ENCODE measurements around the gene MTURN.
"Not testable (repeated sequence)": the region's sequence is repeated elsewhere in the genome, so short reads cannot be mapped to it uniquely, and the experiment has no call there.

The MTURN gene

GRCh38 chr7:30091987-30092386 lies 42.8 kb upstream of the MTURN start:
- Histone ChIP-seq H3K4me2 (ENCODE audit: low read depth, low read length) (no peak overlapping the region), H3K4me3 (ENCODE audit: low read length) (no peak overlapping the region), H3K36me3 (replicated peaks; ENCODE audit: insufficient read depth, low read length) (no peaks in the 10 kb centered on the region), H3K4me1 (ENCODE audit: low read length) (peaks cover 13% of the 10 kb centered on the region), H3K27ac (ENCODE audit: low read length) (no peak overlapping the region), H4K20me1 (ENCODE audit: insufficient read depth, low read length) (no peaks in the 10 kb centered on the region), H2AFZ (ENCODE audit: low read length) (no peak overlapping the region), H3K79me2 (ENCODE audit: low read length) (no peaks in the 10 kb centered on the region), H3K27me3 (replicated peaks; ENCODE audit: insufficient read depth, low read length) (no peaks in the 10 kb centered on the region), H3K9ac (ENCODE audit: low read length) (no peak overlapping the region), H3F3A (ENCODE audit: insufficient read depth, low read length) (peaks cover 7% of the 10 kb centered on the region), H3K9me2 (replicated peaks; ENCODE audit: insufficient read depth, low read length) (no peaks in the 10 kb centered on the region), H3K9me3 (replicated peaks; ENCODE audit: insufficient read depth, low read length) (no peaks in the 10 kb centered on the region)
- TF ChIP-seq CTCF (IDR thresholded peaks at IDR 0.05; ENCODE audit: low read length) (no peak), EZH2 (optimal IDR thresholded peaks at IDR 0.05; ENCODE audit: low read depth, low read length) (no peak), EZH2phosphoT487 (IDR thresholded peaks at IDR 0.05; ENCODE audit: low read length) (no peak)
- DNase-seq, result no peak

- Histone ChIP-seq H3K4me1 (ENCODE audit: low read length) (no peaks in the 10 kb centered on the region), H3K27ac (ENCODE audit: low read length) (no peak overlapping the region), H3K9ac (ENCODE audit: low read length) (no peak overlapping the region), H3K79me2 (ENCODE audit: low read length) (no peaks in the 10 kb centered on the region), H3K4me3 (ENCODE audit: low read length) (no peak overlapping the region), H2AFZ (ENCODE audit: low read length) (no peak overlapping the region), H3F3A (ENCODE audit: insufficient read depth, low read length) (no peaks in the 10 kb centered on the region), H3K9me2 (replicated peaks; ENCODE audit: insufficient read depth, low read length) (no peaks in the 10 kb centered on the region), H4K20me1 (ENCODE audit: insufficient read depth, low read length) (no peaks in the 10 kb centered on the region), H3K4me2 (ENCODE audit: low read depth, low read length) (no peak overlapping the region), H3K9me3 (replicated peaks; ENCODE audit: insufficient read depth, low read length) (no peaks in the 10 kb centered on the region), H3K27me3 (replicated peaks; ENCODE audit: insufficient read depth, low read length) (no peaks in the 10 kb centered on the region), H3K36me3 (replicated peaks; ENCODE audit: insufficient read depth, low read length) (no peaks in the 10 kb centered on the region)
- TF ChIP-seq EZH2 (optimal IDR thresholded peaks at IDR 0.05; ENCODE audit: low read depth, low read length), result no peak
- TF ChIP-seq EZH2phosphoT487 (IDR thresholded peaks at IDR 0.05; ENCODE audit: low read length), result no peak
- DNase-seq, result no peak
Measured at GRCh38 chr7:30093420-30093952, 41.3 kb upstream of the MTURN start.

GRCh38 chr7:30098599-30098998 lies 36.2 kb upstream of the MTURN start:
- not testable (repeated sequence) for H3K79me2 ChIP-seq (ENCODE audit: low read length); H3K4me2 ChIP-seq (ENCODE audit: low read depth, low read length); H3K27me3 ChIP-seq (replicated peaks; ENCODE audit: insufficient read depth, low read length); H3K36me3 ChIP-seq (replicated peaks; ENCODE audit: insufficient read depth, low read length); H3K4me1 ChIP-seq (ENCODE audit: low read length); H4K20me1 ChIP-seq (ENCODE audit: insufficient read depth, low read length); DNase-seq; H3F3A ChIP-seq (ENCODE audit: insufficient read depth, low read length); H3K9me3 ChIP-seq (replicated peaks; ENCODE audit: insufficient read depth, low read length); H3K9ac ChIP-seq (ENCODE audit: low read length); H2AFZ ChIP-seq (ENCODE audit: low read length); H3K4me3 ChIP-seq (ENCODE audit: low read length); H3K9me2 ChIP-seq (replicated peaks; ENCODE audit: insufficient read depth, low read length); H3K27ac ChIP-seq (ENCODE audit: low read length)

GRCh38 chr7:30102281-30102680 lies 32.5 kb upstream of the MTURN start:
- H3K27me3 ChIP-seq (replicated peaks; ENCODE audit: insufficient read depth, low read length), result no peaks in the 10 kb centered on the region
- TF ChIP-seq EZH2phosphoT487 (IDR thresholded peaks at IDR 0.05; ENCODE audit: low read length), result no peak
- TF ChIP-seq CTCF (IDR thresholded peaks at IDR 0.05; ENCODE audit: low read length), result no peak
- no peak for TF ChIP-seq EZH2 (optimal IDR thresholded peaks at IDR 0.05; ENCODE audit: low read depth, low read length)
- H3F3A ChIP-seq (ENCODE audit: insufficient read depth, low read length), result no peaks in the 10 kb centered on the region

More at GRCh38 chr7:30102281-30102680, 32.5 kb upstream of the MTURN start:
- H3K9me3 ChIP-seq (replicated peaks; ENCODE audit: insufficient read depth, low read length), result no peaks in the 10 kb centered on the region
- no peak overlapping the region for H3K27ac ChIP-seq (ENCODE audit: low read length)
- no peaks in the 10 kb centered on the region for H4K20me1 ChIP-seq (ENCODE audit: insufficient read depth, low read length)
- no peak overlapping the region for H3K9ac ChIP-seq (ENCODE audit: low read length)
- H3K36me3 ChIP-seq (replicated peaks; ENCODE audit: insufficient read depth, low read length), result no peaks in the 10 kb centered on the region
- no peaks in the 10 kb centered on the region for H3K4me1 ChIP-seq (ENCODE audit: low read length)
- no peak overlapping the region for H3K4me3 ChIP-seq (ENCODE audit: low read length)
- no peak for DNase-seq
- H3K79me2 ChIP-seq (ENCODE audit: low read length), result no peaks in the 10 kb centered on the region
- no peaks in the 10 kb centered on the region for H3K9me2 ChIP-seq (replicated peaks; ENCODE audit: insufficient read depth, low read length)
- no peak overlapping the region for H2AFZ ChIP-seq (ENCODE audit: low read length)
- no peak overlapping the region for H3K4me2 ChIP-seq (ENCODE audit: low read depth, low read length)

Data from MM.1S (cell line).